Motor neuron (in vitro differentiated cells): Measurements from ENCODE around the gene NFIB. TPM values are rescaled to one million over a fixed set of nuclear protein-coding genes. Genes with fewer than 3 reads are reported as not detected.

ENCODE experiments used
- ATAC-seq, 8 experiments: fragments of 200-7000 bp; cut with Tn5 transposase; replicated peaks in 6 of 8; 2 replicates each; pipeline ENCODE4 v1.8.0; 2021; ENCODE audit warnings: mild to moderate bottlenecking in 8 of 8, moderate library complexity in 8 of 8
- H3K27ac ChIP-seq, 2 donors: fragments of 250-450 bp; sonication (Bioruptor Pico); 2 replicates each; pipeline ENCODE4 v1.9.0; 2021; ENCODE audit warnings: antibody characterized with exemption in 2 of 2, mild to moderate bottlenecking in 2 of 2, moderate library complexity in 1 of 2
- H3K4me1 ChIP-seq, 2 donors: fragments of 250-450 bp; sonication (Bioruptor Pico); replicated peaks in 1 of 2; 2 replicates each; pipeline ENCODE4 v1.6.1; 2021; ENCODE audit warnings: antibody characterized with exemption in 2 of 2, mild to moderate bottlenecking in 2 of 2, moderate library complexity in 1 of 2
- H3K4me3 ChIP-seq, 5 donors: fragments of 250-450 bp; sonication (Bioruptor Pico); 2 replicates each; pipeline ENCODE4 v1.9.0; 2021; ENCODE audit warnings: antibody characterized with exemption in 5 of 5, mild to moderate bottlenecking in 5 of 5, moderate library complexity in 4 of 5
- WGBS, 10 experiments: fragments of 450-650 bp; shearing (Covaris generic); methylation state at CpG; one replicate each; pipeline ENCODE4 v1.0.0; 2022; 5-methylcytosine and 5-hydroxymethylcytosine counted together
- in situ Hi-C, 9 experiments: fragments of 400-800 bp; cut with MboI; loops; one replicate each; pipeline ENCODE4 v1.15.0; 2021; ENCODE audit warnings: low sequenced_read_pairs in 9 of 9, low pct_unique_long_range_greater_than_20kb in 2 of 9; ENCODE audit not compliant: unreplicated experiment in 9 of 9
- total RNA-seq, 8 experiments: library from RNA; unstranded; fragments of 300-600 nt; gene quantifications; 2 replicates each; pipeline versions ENCODE4 v1.2.3 to v1.2.4, GENCODE V29; 2022

Gene NFIB
- total RNA-seq, 8 experiments from 2014 or later, result 0.67 to 112 (median 13.0) TPM

GRCh38 chr9:14323985-14324650, 10.2 kb upstream of the NFIB start:
- 86 to 100% (median 96%) methylated on average over 1 to 2 of the region's 2 CpGs for WGBS, 10 experiments
- in situ Hi-C loops, result no loop called here
- no peak overlapping the region for H3K27ac ChIP-seq
- ATAC-seq, result no peak
- H3K4me3 ChIP-seq, result no peak overlapping the region
- H3K4me1 ChIP-seq, result peaks cover 2 to 12% of the 10 kb centered on the region in 2 donors

- in situ Hi-C loops, result no loop called here
- peak overlapping the region in 1 of 2 donors; percentile 66 for H3K27ac ChIP-seq
- WGBS, 10 experiments, result 28 to 62% (median 44%) methylated on average over 4 to 17 of the region's 17 CpGs
- H3K4me3 ChIP-seq, result peak overlapping the region; percentile 49 to 61 (median 54)
- H3K4me1 ChIP-seq, result peaks cover 2 to 18% of the 10 kb centered on the region in 2 donors
- ATAC-seq, result no peak
These were observed 9.4 kb upstream of the NFIB start for GRCh38 chr9:14323083-14323971.

DNA sequence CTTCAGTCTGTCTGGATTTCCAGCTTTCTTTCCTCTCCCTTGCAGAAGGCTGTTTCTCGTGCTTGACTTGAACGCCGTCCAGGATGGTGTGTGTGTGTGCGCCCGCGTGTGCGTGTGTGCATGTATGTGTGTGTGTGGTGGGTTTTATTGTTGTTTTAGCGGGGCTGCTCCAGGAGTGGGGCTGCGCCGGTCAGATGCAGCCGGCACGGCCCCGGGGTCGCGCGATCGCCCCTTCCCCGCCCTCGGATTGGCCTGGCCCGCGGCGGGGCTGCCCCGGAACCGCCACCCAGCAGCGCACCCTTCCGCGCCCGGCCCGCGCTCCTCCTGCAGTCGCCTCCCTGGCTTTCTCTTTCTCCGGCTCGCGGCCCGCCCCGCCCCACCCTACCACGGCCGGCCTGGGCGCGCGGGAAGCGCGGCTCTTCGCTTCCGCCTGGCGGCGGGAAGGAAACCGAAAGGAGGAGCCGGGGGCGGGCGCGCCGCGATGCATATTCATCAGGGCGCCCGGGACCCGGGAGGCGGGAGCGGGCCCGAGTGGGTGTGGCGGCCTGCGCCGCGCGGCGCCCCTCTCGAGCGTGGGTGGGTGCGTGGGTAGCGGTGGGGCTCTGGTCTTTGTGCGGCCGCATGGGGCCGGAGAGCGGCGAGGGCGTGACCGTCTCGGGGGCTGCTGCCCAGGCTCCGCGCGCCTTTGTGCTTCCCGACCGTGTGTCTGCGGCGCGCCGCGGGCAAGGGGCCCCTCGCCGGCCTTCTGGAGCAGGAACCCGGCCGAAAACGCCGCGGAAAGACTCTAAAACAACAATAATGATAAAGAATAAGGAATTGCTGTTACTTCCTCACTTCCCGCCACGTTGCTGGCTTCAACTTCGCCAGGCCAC, 8.5 kb upstream of the NFIB start:
- Histone ChIP-seq H3K27ac (peak overlapping the region; percentile 20 to 66), H3K4me1 (peaks cover 2 to 18% of the 10 kb centered on the region in 2 donors), H3K4me3 (peak overlapping the region; percentile 49 to 61 (median 54))
- 0 to 5% (median 1%) methylated on average over 3 to 21 of the region's 98 CpGs; no CpG with 5 or more reads in 4 of the 10 experiments for WGBS, 10 experiments
- in situ Hi-C loops, result no loop called here
- ATAC-seq, result peak; percentile 85 to 96 (median 94)

DNA sequence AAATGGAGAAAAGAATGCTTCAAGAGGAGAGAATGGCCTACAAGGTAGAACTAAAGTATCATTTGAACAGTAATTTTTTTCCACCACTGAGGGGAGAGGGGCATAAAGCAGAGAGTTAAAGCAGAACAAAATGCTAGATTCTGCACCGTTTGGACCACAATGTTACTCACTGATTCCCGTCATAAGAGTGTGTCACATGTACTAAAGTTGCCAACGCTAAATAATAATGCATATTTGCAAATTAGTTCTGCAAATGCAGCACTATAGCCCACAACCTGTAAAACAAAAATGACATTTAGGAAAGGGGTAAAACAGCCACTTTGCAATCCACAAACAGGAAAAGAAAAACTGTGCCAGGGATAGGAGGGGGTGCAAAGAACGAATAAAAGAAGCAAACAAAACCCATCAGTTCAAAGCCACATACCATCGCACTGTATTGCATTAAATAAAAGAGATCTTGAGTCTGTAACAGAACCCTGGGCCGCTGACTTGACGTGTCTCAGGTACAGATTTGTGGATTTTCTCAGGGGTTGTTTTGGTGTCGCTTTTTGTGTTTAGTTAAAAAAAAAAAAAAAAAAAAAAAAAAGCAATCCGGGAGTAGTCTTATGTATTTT, 7.7 kb upstream of the NFIB start:
- in situ Hi-C loops, result no loop called here
- 0 to 19% (median 4%) methylated on average over 2 to 9 of the region's 9 CpGs for WGBS, 10 experiments
- peaks cover 2 to 18% of the 10 kb centered on the region in 2 donors for H3K4me1 ChIP-seq
- peak overlapping the region; percentile 49 to 61 (median 54) for H3K4me3 ChIP-seq
- no peak for ATAC-seq
- no peak overlapping the region for H3K27ac ChIP-seq

DNA sequence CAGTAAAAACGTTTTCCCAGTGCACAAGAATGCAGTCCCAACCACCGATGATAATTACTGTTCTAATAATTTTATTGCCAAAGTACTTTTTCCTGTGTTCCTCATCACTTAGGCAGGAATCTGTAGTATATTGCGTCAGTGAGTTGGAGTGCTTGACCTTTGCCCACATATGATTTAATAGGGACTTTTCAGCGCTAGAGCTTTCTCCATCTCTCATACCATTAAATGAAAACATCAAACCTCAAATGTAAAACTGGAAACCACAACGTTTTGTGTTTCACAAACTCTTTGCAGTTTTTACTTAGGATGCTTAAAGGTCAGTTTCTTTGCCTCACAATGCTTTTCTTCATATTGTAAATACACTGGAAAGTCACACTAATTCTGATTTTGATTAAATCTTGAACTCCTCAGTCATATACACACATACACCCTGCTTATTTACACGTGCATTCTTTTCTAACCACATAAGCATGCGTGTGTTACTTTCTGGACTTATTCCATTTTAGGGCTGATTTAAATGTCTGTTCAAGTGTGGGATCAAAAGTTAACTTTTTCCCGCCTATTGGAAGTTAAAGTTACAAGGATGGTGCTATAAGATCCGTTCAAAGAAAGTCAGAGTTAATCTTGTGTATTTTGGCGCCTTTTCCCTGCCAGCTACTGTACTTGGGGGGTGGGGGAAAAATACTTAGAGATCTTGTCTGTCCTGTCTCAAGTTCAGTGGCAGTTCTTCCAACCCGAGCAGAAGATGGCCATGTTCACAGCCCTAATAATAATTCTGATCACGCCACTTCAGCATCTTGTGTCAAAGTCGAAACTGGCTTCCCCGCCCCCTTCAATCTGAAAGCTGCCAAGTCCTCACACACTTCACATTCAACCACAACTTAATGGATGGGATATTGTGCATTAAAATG, 6.6 kb upstream of the NFIB start:
- peak overlapping the region in 3 of 5 donors; percentile 49 to 61 (median 49) for H3K4me3 ChIP-seq
- no peak for ATAC-seq
- no peak overlapping the region for H3K27ac ChIP-seq
- in situ Hi-C loops, result no loop called here
- WGBS, 10 experiments, result 1 to 39% (median 20%) methylated on average over 3 to 12 of the region's 14 CpGs
- H3K4me1 ChIP-seq, result peaks cover 2 to 18% of the 10 kb centered on the region in 2 donors

DNA sequence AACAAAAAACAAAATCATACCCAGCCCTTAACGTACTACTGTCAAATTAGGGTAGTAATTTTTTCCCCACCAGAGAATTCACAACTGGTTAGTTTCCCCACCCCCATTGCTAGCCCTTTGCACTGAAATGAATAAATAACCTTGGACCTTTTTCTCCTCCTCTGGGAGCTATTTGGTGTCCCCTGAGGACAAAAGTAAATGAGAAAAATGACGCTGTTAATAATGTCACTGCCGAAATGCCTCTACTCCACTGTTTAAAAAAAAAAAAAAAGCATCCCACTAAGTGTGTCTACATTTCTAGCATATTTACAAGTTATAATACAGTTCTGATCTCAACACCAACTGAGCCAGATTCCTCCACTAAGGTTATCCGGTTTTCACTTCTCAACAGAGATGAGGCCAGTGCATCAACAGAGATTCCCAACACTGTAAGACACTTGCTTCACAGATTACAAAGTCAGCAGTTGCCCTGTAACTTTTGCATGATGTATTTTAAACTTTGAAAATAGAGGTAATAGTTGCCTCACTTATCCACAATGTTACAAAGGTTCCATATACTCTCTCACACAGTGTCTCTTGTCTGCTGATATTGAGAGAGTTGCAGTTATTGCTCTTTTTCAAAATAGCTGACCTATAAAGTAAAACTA, 5.1 kb upstream of the NFIB start:
- 18 to 83% (median 42%) methylated on average over 1 to 4 of the region's 4 CpGs; no CpG with 5 or more reads in 2 of the 10 experiments for WGBS, 10 experiments
- no peak overlapping the region for H3K4me3 ChIP-seq
- no peak overlapping the region for H3K27ac ChIP-seq
- in situ Hi-C loops, result no loop called here
- ATAC-seq, result no peak
- peaks cover 2 to 18% of the 10 kb centered on the region in 2 donors for H3K4me1 ChIP-seq

DNA sequence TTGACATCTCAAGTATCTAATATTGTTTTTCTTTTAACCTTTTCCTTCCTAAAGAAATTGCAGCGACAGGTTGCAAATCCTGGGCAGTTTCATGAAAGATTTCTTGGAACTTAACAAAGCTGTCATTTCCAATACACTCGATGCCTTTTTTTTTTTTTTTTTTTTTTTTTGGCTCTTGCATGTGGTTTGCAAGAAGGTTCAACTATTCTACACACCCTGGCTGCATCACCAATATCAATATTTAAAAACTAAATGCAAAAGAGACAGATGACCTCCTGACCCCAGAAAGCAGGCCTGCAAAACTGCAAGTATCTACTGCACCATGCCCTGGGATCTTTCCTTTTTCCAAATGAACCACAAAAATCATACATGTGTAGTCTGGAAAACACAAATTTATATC, 4.4 kb upstream of the NFIB start:
- no peak overlapping the region for H3K4me3 ChIP-seq
- 0 to 61% (median 38%) methylated on average over 1 to 2 of the region's 2 CpGs; no CpG with 5 or more reads in 1 of the 10 experiments for WGBS, 10 experiments
- peaks cover 2 to 18% of the 10 kb centered on the region in 2 donors for H3K4me1 ChIP-seq
- no peak for ATAC-seq
- H3K27ac ChIP-seq, result no peak overlapping the region
- in situ Hi-C loops, result no loop called here

- Histone ChIP-seq H3K4me1 (peaks cover 2 to 18% of the 10 kb centered on the region in 2 donors), H3K27ac (no peak overlapping the region), H3K4me3 (no peak overlapping the region)
- WGBS, 10 experiments, result 56 to 100% (median 97%) methylated on average over 1 to 4 of the region's 4 CpGs; no CpG with 5 or more reads in 1 of the 10 experiments
- in situ Hi-C loops, result no loop called here
- ATAC-seq, result no peak
These were observed 3.9 kb upstream of the NFIB start for GRCh38 chr9:14317667-14318320.

- Histone ChIP-seq H3K4me1 (peaks cover 2 to 18% of the 10 kb centered on the region in 2 donors), H3K27ac (no peak overlapping the region), H3K4me3 (peak overlapping the region in 3 of 5 donors; percentile 55 to 86 (median 63))
- 0 to 87% (median 31%) methylated on average over 1 to 4 of the region's 8 CpGs; no CpG with 5 or more reads in 3 of the 10 experiments for whole genome bisulfite sequencing, 10 experiments
- no peak for ATAC-seq
- in situ Hi-C loops, result no loop called here
These were observed 2.8 kb upstream of the NFIB start for GRCh38 chr9:14316602-14317300.

DNA sequence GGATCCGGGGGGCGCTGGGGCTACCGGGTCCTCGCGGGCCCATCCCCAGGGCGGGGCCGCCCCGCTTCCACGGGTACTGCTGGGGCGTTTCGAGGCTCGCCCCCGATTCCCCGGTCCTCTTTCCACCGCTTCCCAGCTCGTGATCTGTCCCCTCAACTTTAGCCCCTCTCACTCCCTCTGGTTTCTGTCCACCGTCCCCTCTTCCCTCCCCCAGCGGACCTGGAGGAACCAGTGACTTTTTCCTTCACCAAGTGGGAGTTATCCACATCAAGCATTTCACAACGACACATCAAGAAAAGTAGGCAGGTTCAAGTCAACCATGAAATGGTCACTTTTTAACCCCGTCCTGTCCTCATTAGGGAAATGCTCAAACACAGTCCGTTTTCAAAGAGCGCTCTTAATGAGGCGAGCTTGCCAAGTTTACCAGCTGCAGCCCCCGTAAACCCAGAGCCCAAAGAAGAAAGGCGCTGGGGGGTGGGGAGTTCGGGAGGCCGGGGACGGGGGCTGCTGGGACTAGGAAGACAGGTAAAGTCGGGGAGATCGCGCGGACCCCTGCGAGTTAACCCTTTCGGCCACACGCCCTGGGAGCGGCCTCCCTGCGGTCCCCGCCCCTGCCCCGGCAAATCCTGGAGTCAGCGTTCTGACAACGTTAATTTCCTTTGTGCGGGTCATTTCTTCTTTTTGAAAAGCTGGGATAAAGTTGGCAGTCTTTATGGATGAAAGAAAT, 2.1 kb upstream of the NFIB start:
- Histone ChIP-seq H3K4me1 (peaks cover 2 to 17% of the 10 kb centered on the region in 2 donors), H3K4me3 (peak overlapping the region; percentile 45 to 86 (median 60)), H3K27ac (peak overlapping the region in 1 of 2 donors; percentile 74)
- peak in 2 of 8 experiments; percentile 1 to 23 for ATAC-seq
- 0 to 14% (median 3%) methylated on average over 1 to 12 of the region's 42 CpGs; no CpG with 5 or more reads in 7 of the 10 experiments for WGBS, 10 experiments
- in situ Hi-C loops, result no loop called here
